HepG2 (cell line): ENCODE measurements around the gene SUPT4H1. TPM values are rescaled to one million over a fixed set of nuclear protein-coding genes. Genes with fewer than 3 reads are reported as not detected.

Source experiments
- ARID2 ChIP-seq: sonication (generic); formaldehyde crosslinking; IDR thresholded peaks from 2 replicates; pipeline ENCODE4 v1.8.1; 2022; ENCODE audit warnings: mild to moderate bottlenecking, missing genetic modification reagents, borderline replicate concordance
- ATF5 ChIP-seq: sonication (generic); formaldehyde crosslinking; IDR thresholded peaks from 2 replicates; pipeline ENCODE4 v1.4.0; 2020; ENCODE audit warnings: mild to moderate bottlenecking, low read depth, missing genetic modification reagents
- ELF1 ChIP-seq: sonication (generic); formaldehyde crosslinking; IDR thresholded peaks from 2 replicates; pipeline ENCODE4 v1.4.0; 2020; ENCODE audit warnings: missing genetic modification reagents
- FOXP4 ChIP-seq: sonication (generic); formaldehyde crosslinking; IDR thresholded peaks from 2 replicates; pipeline ENCODE4 v1.4.0; 2020; ENCODE audit warnings: missing genetic modification reagents
- GABPB1 ChIP-seq: IDR thresholded peaks from 2 replicates; pipeline ENCODE4 v1.6.1; 2016; ENCODE audit warnings: mild to moderate bottlenecking, missing genetic modification reagents, moderate library complexity, missing compliant biosample characterization
- HDAC2 ChIP-seq: sonication (generic); formaldehyde crosslinking; IDR thresholded peaks from 2 replicates; pipeline ENCODE4 v1.4.0; 2020; ENCODE audit warnings: missing genetic modification reagents
- HINFP ChIP-seq: sonication (generic); formaldehyde crosslinking; IDR thresholded peaks from 2 replicates; pipeline ENCODE4 v1.4.0; 2020; ENCODE audit warnings: low read depth, mild to moderate bottlenecking, missing genetic modification reagents
- HOXA3 ChIP-seq: sonication (generic); formaldehyde crosslinking; IDR thresholded peaks from 2 replicates; pipeline ENCODE4 v1.5.0; 2020; ENCODE audit warnings: missing genetic modification reagents
- KDM2A ChIP-seq: sonication (generic); formaldehyde crosslinking; IDR thresholded peaks from 2 replicates; pipeline ENCODE4 v1.4.0; 2020; ENCODE audit warnings: low read depth, missing genetic modification reagents, borderline replicate concordance
- KLF16 ChIP-seq, 2 experiments: sonication (generic) in 1 of 2; formaldehyde crosslinking in 1 of 2; IDR thresholded peaks; 2 replicates each; pipeline versions ENCODE4 v1.6.1 to v1.8.0; 2016 to 2023; ENCODE audit warnings: missing genetic modification reagents in 2 of 2, missing compliant biosample characterization in 1 of 2
- MED1 ChIP-seq: sonication (generic); formaldehyde crosslinking; IDR thresholded peaks from 2 replicates; pipeline ENCODE4 v1.4.0; 2020; ENCODE audit warnings: missing genetic modification reagents
- MXD1 ChIP-seq: sonication (generic); formaldehyde crosslinking; IDR thresholded peaks from 2 replicates; pipeline ENCODE4 v1.4.0; 2020; ENCODE audit warnings: mild to moderate bottlenecking, missing genetic modification reagents
- NFIC ChIP-seq: IDR thresholded peaks from 2 replicates; pipeline ENCODE4 v1.6.1; 2012; ENCODE audit warnings: mild to moderate bottlenecking, low read length, inconsistent platforms
- PHF20 ChIP-seq: sonication (generic); formaldehyde crosslinking; IDR thresholded peaks from 2 replicates; pipeline ENCODE4 v1.5.0; 2020; ENCODE audit warnings: mild to moderate bottlenecking, missing genetic modification reagents
- SAP130 ChIP-seq: IDR thresholded peaks from 2 replicates; pipeline ENCODE4 v1.6.1; 2016; ENCODE audit warnings: low read depth
- STAG1 ChIP-seq: sonication (generic); formaldehyde crosslinking; IDR thresholded peaks from 2 replicates; pipeline ENCODE4 v1.4.0; 2020; ENCODE audit warnings: missing genetic modification reagents
- TOPORS ChIP-seq: sonication (generic); formaldehyde crosslinking; IDR thresholded peaks from 2 replicates; pipeline ENCODE4 v1.8.0; 2023; ENCODE audit warnings: mild to moderate bottlenecking, missing genetic modification reagents
- ZFP41 ChIP-seq: sonication (generic); formaldehyde crosslinking; IDR thresholded peaks from 2 replicates; pipeline ENCODE4 v1.4.0; 2020; ENCODE audit warnings: mild to moderate bottlenecking, missing genetic modification reagents, borderline replicate concordance
- ZFP90 ChIP-seq: sonication (generic); formaldehyde crosslinking; IDR thresholded peaks from 2 replicates; pipeline ENCODE4 v1.8.0; 2022; ENCODE audit warnings: missing genetic modification reagents, mild to moderate bottlenecking, inconsistent platforms, borderline replicate concordance
- ZFX ChIP-seq: sonication (generic); formaldehyde crosslinking; IDR thresholded peaks from 2 replicates; pipeline ENCODE4 v1.4.0; 2020; ENCODE audit warnings: mild to moderate bottlenecking, low read depth, missing genetic modification reagents, moderate library complexity
- ZKSCAN5 ChIP-seq: sonication (generic); formaldehyde crosslinking; IDR thresholded peaks from 2 replicates; pipeline ENCODE4 v1.5.1; 2020; ENCODE audit warnings: mild to moderate bottlenecking, missing genetic modification reagents
- ZNF317 ChIP-seq: sonication (generic); formaldehyde crosslinking; IDR thresholded peaks from 2 replicates; pipeline ENCODE4 v1.5.0; 2020; ENCODE audit warnings: mild to moderate bottlenecking, missing genetic modification reagents
- ZNF431 ChIP-seq: sonication (generic); formaldehyde crosslinking; IDR thresholded peaks from 2 replicates; pipeline ENCODE4 v1.9.0; 2022; ENCODE audit warnings: missing genetic modification reagents, low read depth, mild to moderate bottlenecking, borderline replicate concordance
- ZNF792 ChIP-seq: IDR thresholded peaks from 2 replicates; pipeline ENCODE4 v1.6.1; 2016
- ZNF891 ChIP-seq: sonication (generic); formaldehyde crosslinking; IDR thresholded peaks from 2 replicates; pipeline ENCODE4 v1.5.0; 2020; ENCODE audit warnings: mild to moderate bottlenecking, missing genetic modification reagents
- ZSCAN21 ChIP-seq: sonication (generic); formaldehyde crosslinking; IDR thresholded peaks from 2 replicates; pipeline ENCODE4 v1.8.0; 2022; ENCODE audit warnings: mild to moderate bottlenecking, missing genetic modification reagents, moderate library complexity, borderline replicate concordance
- polyA plus RNA-seq, 8 experiments: library from polyadenylated mRNA; depleted of rRNA in 3 of 8; stranded (reverse) in 7 of 8; unstranded in 1 of 8; fragments of >200 nt; fragmentation: Illumina TruSeq in 4 of 8; extraction: Trizol in 4 of 8; gene quantifications; 2 replicates each; pipeline versions ENCODE4 v1.2.1 to v1.2.3, GENCODE V29; 2011 to 2016; ENCODE audit warnings: low read depth in 4 of 8, missing spikeins in 1 of 8, mixed read lengths in 1 of 8; ENCODE audit not compliant: insufficient read depth in 1 of 8
- total RNA-seq, 5 experiments: library from RNA; depleted of rRNA; stranded (reverse); fragments of >200 nt; fragmentation: Illumina TruSeq; extraction: Trizol; gene quantifications; 2 replicates each; pipeline ENCODE4 v1.2.3, GENCODE V29; 2016; ENCODE audit warnings: low read depth in 1 of 5

Gene SUPT4H1
- total and polyA plus RNA-seq, 2 of the 13 experiments (the other 11 are each of a cell fraction or from before 2014, with no cell fraction given), result 155 to 244 TPM

- 0 out of 2 replicates have a peak, but pooled peaks have one; percentile 18 for TF ChIP-seq ZFP90 (CRISPR knock-in tag)
- TF ChIP-seq ZFP41 (CRISPR knock-in tag), result peak; percentile 18; the same call in 1 of the 2 replicates
- TF ChIP-seq HDAC2, result 0 out of 2 replicates have a peak, but pooled peaks have one; percentile 31
- 0 out of 2 replicates have a peak, but pooled peaks have one; percentile 10 for TF ChIP-seq ARID2 (CRISPR knock-in tag)
- no peak for TF ChIP-seq HINFP
- peak; percentile 35; the same call in 1 of the 2 replicates for TF ChIP-seq HOXA3 (CRISPR knock-in tag)
- peak; percentile 52; the same call in 1 of the 2 replicates for TF ChIP-seq ELF1 (CRISPR knock-in tag)
- no peak for TF ChIP-seq MXD1 (CRISPR knock-in tag)
- peak; percentile 52 for TF ChIP-seq ZFX (CRISPR knock-in tag)
- peak; percentile 39; the same call in 1 of the 2 replicates for TF ChIP-seq FOXP4 (CRISPR knock-in tag)
- 0 out of 4 replicates have a peak, but pooled peaks of 1 of the 2 experiments have one; percentile 36 for TF ChIP-seq KLF16 (CRISPR knock-in tag; IDR thresholded peaks at IDR 0.05)
- TF ChIP-seq ATF5 (CRISPR knock-in tag), result no peak
- no peak for TF ChIP-seq ZNF317 (CRISPR knock-in tag)
- TF ChIP-seq PHF20 (CRISPR knock-in tag), result 0 out of 2 replicates have a peak, but pooled peaks have one; percentile 23
- no peak for TF ChIP-seq TOPORS (CRISPR knock-in tag)
- TF ChIP-seq ZNF792 (CRISPR knock-in tag), result 0 out of 2 replicates have a peak, but pooled peaks have one; percentile 35
- 0 out of 2 replicates have a peak, but pooled peaks have one; percentile 4 for TF ChIP-seq STAG1 (CRISPR knock-in tag)
- no peak for TF ChIP-seq ZKSCAN5 (CRISPR knock-in tag)
- TF ChIP-seq KDM2A, result 0 out of 2 replicates have a peak, but pooled peaks have one; percentile 34
- no peak; the same call in 1 of the 2 replicates for TF ChIP-seq ZNF891
- TF ChIP-seq MED1, result peak; percentile 57; the same call in 1 of the 2 replicates
- TF ChIP-seq ZSCAN21 (CRISPR knock-in tag), result no peak
- no peak for TF ChIP-seq NFIC
- no peak for TF ChIP-seq ZNF431 (CRISPR knock-in tag)
- peak; percentile 41; the same call in 1 of the 2 replicates for TF ChIP-seq GABPB1 (CRISPR knock-in tag)
- peak; percentile 64 for TF ChIP-seq SAP130 (CRISPR knock-in tag)
Observed at GRCh38 chr17:58335779-58336455, 16.1 kb downstream of the SUPT4H1 start (continued).
